Right lobe of liver (tissue), 6 donors: ENCODE data around the gene SLC25A45. TPM values are rescaled to one million over a fixed set of nuclear protein-coding genes. Genes with fewer than 3 reads are reported as not detected.
"Not testable (repeated sequence)": the region's sequence is repeated elsewhere in the genome, so short reads cannot be mapped to it uniquely, and the experiment has no call there.

ENCODE experiments used
- ATAC-seq, 4 donors: fragments of 200-7000 bp; cut with Tn5 transposase; one replicate each; pipeline ENCODE4 v1.9.1; 2020; ENCODE audit warnings: mild to moderate bottlenecking in 4 of 4, moderate library complexity in 4 of 4
- DNase-seq, 3 donors: peaks; one replicate each; pipeline ENCODE4 v3.0.0-alpha.2; 2020
- H3K27ac ChIP-seq, 3 donors: fragments of 200-600 bp; one replicate each; pipeline ENCODE4 v1.8.0; 2022
- H3K27me3 ChIP-seq, 2 donors: fragments of 200-600 bp; one replicate each; pipeline ENCODE4 v1.8.0; 2022
- H3K36me3 ChIP-seq, 4 donors: fragments of 200-600 bp; sonication (generic) in 1 of 4; one replicate each; pipeline versions ENCODE4 v1.5.1 to v1.8.0; 2017 to 2022; ENCODE audit warnings: control low read depth in 1 of 4
- H3K4me1 ChIP-seq, 4 donors: fragments of 200-600 bp; sonication (generic) in 1 of 4; one replicate each; pipeline versions ENCODE4 v1.5.1 to v1.8.0; 2017 to 2022; ENCODE audit warnings: control low read depth in 1 of 4
- H3K4me3 ChIP-seq, 3 donors: fragments of 200-600 bp; one replicate each; pipeline ENCODE4 v1.8.0; 2022
- H3K9me3 ChIP-seq, 4 donors: fragments of 200-600 bp; sonication (generic) in 1 of 4; one replicate each; pipeline versions ENCODE4 v1.5.1 to v1.8.0; 2017 to 2022; ENCODE audit warnings: control low read depth in 1 of 4
- CTCF ChIP-seq, 4 donors: fragments of 200-600 bp in 3 of 4; fragments of 450-650 bp in 1 of 4; IDR thresholded peaks; one replicate each; pipeline versions ENCODE4 v1.5.1 to v1.8.0; 2016 to 2022; ENCODE audit warnings: antibody characterized with exemption in 4 of 4, mild to moderate bottlenecking in 2 of 4
- POLR2A ChIP-seq: fragments of 450-650 bp; IDR thresholded peaks from one replicate; pipeline ENCODE4 v1.6.1; 2017; ENCODE audit warnings: antibody characterized with exemption, mild to moderate bottlenecking
- WGBS: methylation state at CpG from one replicate; pipeline ENCODE4 v1.1.6; 2018; ENCODE audit warnings: low coverage, low lambda C conversion rate; ENCODE audit not compliant: insufficient coverage; ENCODE audit errors: missing lambda C conversion rate; 5-methylcytosine and 5-hydroxymethylcytosine counted together
- intact Hi-C, 2 donors: fragments of 100-400 bp; cut with DNase I; formaldehyde crosslinking; loops; one replicate each; pipeline versions ENCODE4 v1.11.2 to v1.14.1; 2022
- total RNA-seq, 6 experiments: library from RNA; depleted of rRNA in 2 of 6; stranded (reverse); fragments of >200 nt in 2 of 6; fragmentation: NEBNext Ultra II Directional in 3 of 6; extraction: Animal tissue kit (Norgen Biotek cat#: 25700) in 3 of 6; gene quantifications; one replicate each; pipeline versions ENCODE4 v1.1.0 to v1.2.4, GENCODE V29; 2016 to 2023
- donor health status: DM: no; HTN: yes; CAD: no.
- donor health status: DM: no; HTN: no; CAD: no.
- donor health status: DM: no; HTN: no; CAD: no.
- donor health status: DM: no; HTN: yes; CAD: no.
- donor health status: DM: no; HTN: yes; CAD: no.

Gene SLC25A45
- total RNA-seq, 6 experiments from 2014 or later, result 7.5 to 17.5 (median 12.1) TPM

DNA sequence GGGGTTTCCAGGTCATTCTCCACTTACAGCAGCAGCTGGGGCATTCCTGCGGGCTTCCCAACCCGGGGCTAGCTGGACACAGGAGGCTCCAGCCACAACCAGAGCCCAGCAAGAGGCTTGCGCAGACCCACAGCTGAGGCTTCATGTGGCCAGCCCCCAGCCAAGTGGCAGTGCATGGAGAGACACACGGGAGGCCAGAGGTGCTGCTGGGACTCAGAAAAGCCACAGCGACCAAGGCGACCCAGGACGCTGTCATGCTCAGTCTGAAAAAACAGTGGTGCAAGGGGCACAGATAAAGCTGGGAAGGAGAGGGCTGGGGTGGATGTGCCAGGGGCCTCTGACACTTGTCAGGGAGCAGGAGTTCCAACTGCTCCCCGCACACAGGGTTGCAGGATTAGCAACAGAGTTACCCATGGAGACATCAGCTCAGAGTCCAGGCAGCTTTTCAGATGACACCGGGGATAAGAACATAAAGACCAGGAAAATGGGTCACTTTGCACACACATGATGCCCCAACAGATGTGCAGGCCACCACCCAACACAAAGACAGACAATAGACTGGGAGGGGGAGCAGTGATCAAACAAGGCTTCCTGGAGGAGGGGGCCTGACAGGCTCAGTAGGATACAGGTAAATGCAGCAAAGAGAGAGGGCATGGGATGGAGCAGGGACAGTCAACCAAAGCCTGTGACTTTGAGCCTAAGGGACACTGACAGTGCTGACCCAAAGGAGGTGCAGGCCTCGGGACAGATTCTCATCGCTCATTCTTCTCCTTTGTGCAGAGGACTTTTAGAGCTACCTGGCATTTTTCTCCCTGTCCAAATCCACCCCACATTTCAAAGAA is 33.3 kb upstream of the SLC25A45 start:
- H3K9me3 ChIP-seq, result no peaks in the 10 kb centered on the region
- ATAC-seq (no peak), DNase-seq (peak; percentile 30 to 60 (median 55))
- peaks cover 0 to 5% (median 2%) of the 10 kb centered on the region in 4 donors for H3K36me3 ChIP-seq
- intact Hi-C loops, result loop anchor here (10.0 kb wide), 1 partner anchor 51 kb away; no protein-coding TSS in a partner anchor
- H3K4me1 ChIP-seq, result peaks cover 0 to 42% (median 15%) of the 10 kb centered on the region in 4 donors
- H3K27ac ChIP-seq, result peak overlapping the region in 2 of 3 donors; percentile 97 to 100
- TF ChIP-seq CTCF (IDR thresholded peaks at IDR 0.05) (no peak), POLR2A (no peak)
- 37% methylated on average over 5 of the region's 11 CpGs for WGBS
- no peaks in the 10 kb centered on the region for H3K27me3 ChIP-seq
- H3K4me3 ChIP-seq, result peak overlapping the region in 2 of 3 donors; percentile 32 to 87

DNA sequence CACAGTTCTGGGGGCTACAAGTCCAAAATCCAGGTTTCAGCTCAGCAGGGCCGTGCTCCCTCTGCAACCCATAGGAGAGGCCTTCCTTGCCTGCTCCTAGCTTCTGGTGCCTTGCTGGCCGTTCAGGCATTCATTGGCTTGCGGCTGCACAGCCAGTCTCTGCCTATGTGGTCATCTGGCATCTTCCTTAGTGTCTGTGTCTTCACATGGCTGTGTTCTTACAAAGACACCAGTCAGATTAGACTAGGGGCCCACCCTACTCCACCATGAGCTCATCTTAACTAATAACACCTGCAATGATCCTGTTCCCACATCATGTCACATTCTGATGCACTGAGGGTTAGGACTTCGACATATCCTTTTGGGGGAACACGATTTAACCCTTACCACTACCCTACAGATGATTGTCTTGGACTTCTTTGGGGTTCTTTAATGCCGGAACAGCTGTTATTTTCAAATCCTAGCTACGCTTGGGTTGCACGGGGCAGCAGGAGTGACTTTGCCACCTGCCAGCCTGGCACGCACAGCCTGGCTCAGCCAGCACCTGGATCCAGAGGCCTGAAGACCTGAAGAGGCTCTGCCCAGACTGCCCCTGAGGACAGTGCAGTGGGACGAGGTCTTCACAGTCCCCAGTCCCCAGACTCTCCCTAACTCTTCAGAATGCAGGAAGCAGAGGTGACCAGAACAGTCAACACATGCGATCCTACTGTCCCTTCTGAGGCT is 32.5 kb upstream of the SLC25A45 start:
- no peaks in the 10 kb centered on the region for H3K9me3 ChIP-seq
- H3K27me3 ChIP-seq, result no peaks in the 10 kb centered on the region
- H3K4me1 ChIP-seq, result peaks cover 0 to 34% (median 11%) of the 10 kb centered on the region in 4 donors
- peak; percentile 17 to 58 (median 30) for DNase-seq
- no peak overlapping the region for H3K27ac ChIP-seq
- no peak for ATAC-seq
- intact Hi-C loops, result loop anchor here (10.0 kb wide), 1 partner anchor 50 kb away; no protein-coding TSS in a partner anchor
- WGBS, result 81% methylated on average over 6 of the region's 11 CpGs
- peaks cover 0 to 6% (median 2%) of the 10 kb centered on the region in 4 donors for H3K36me3 ChIP-seq
- H3K4me3 ChIP-seq, result no peak overlapping the region
- TF ChIP-seq CTCF (IDR thresholded peaks at IDR 0.05) (no peak), POLR2A (no peak)

- H3K27me3 ChIP-seq, ATAC-seq, H3K9me3 ChIP-seq, H3K27ac ChIP-seq, H3K4me3 ChIP-seq: not testable (repeated sequence)
- peaks cover 0 to 25% (median 7%) of the 10 kb centered on the region in 4 donors for H3K4me1 ChIP-seq
- intact Hi-C loops, result loop anchor here (10.0 kb wide), 1 partner anchor 48 kb away; no protein-coding TSS in a partner anchor
- peaks cover 0 to 16% (median 3%) of the 10 kb centered on the region in 4 donors for H3K36me3 ChIP-seq
- 86% methylated on average over 6 of the region's 15 CpGs for WGBS
- peak; percentile 14 to 45 (median 37) for DNase-seq
Observed at GRCh38 chr11:65413077-65413664, 30.7 kb upstream of the SLC25A45 start.

- no peak overlapping the region for H3K27ac ChIP-seq
- no peaks in the 10 kb centered on the region for H3K9me3 ChIP-seq
- H3K4me1 ChIP-seq, result peaks cover 0 to 18% (median 4%) of the 10 kb centered on the region in 4 donors
- WGBS, result 76% methylated on average over 10 of the region's 24 CpGs
- intact Hi-C loops, result loop anchor here (10.0 kb wide), 1 partner anchor 48 kb away; no protein-coding TSS in a partner anchor
- H3K4me3 ChIP-seq, result no peak overlapping the region
- no peak for ATAC-seq
- DNase-seq, result peak; percentile 26 to 50 (median 48)
- H3K36me3 ChIP-seq, result peaks cover 0 to 22% (median 3%) of the 10 kb centered on the region in 4 donors
- no peaks in the 10 kb centered on the region for H3K27me3 ChIP-seq
- no peak for TF ChIP-seq CTCF (IDR thresholded peaks at IDR 0.05)
- TF ChIP-seq POLR2A, result no peak
Observed at GRCh38 chr11:65412271-65413076, 30.0 kb upstream of the SLC25A45 start.
